GM12878 (cell line): ENCODE results near the gene SELENBP1. TPM values are rescaled to one million over a fixed set of nuclear protein-coding genes. Genes with fewer than 3 reads are reported as not detected.

Source experiments
- ATAC-seq: fragments of 200-7000 bp; cut with Tn5 transposase; 3 replicates; pipeline ENCODE4 v1.9.1; 2020; ENCODE audit warnings: mild to moderate bottlenecking, moderate library complexity
- BruUV-seq: library from RNA; stranded (reverse); fragments of 400-500 nt; replicated peaks from 2 replicates; lab custom pipeline; 2021; lab: Mats Ljungman, UMichigan
- CTCF ChIA-PET: fragments of 300-600 bp; sonication (Branson Sonifier 250); formaldehyde crosslinking; extraction: SDS; loops from one replicate; lab custom pipeline; 2021; ENCODE audit warnings: inconsistent platforms; lab: Yijun Ruan, JAX
- POLR2A ChIA-PET: fragments of 350-600 bp; formaldehyde crosslinking; extraction: SDS; loops from one replicate; lab custom pipeline; 2021; ENCODE audit warnings: inconsistent platforms; lab: Charles Lee
- RAD21 ChIA-PET: fragments of 300-600 bp; sonication (Branson Sonifier 250); formaldehyde crosslinking; loops from one replicate; lab custom pipeline; 2023; ENCODE audit warnings: antibody characterized with exemption; ENCODE audit not compliant: unreplicated experiment; lab: Charles Lee
- SMC1A ChIA-PET: fragments of 300-600 bp; sonication (Branson Sonifier 250); formaldehyde crosslinking; loops from one replicate; lab custom pipeline; 2023; ENCODE audit not compliant: unreplicated experiment, uncharacterized antibody; lab: Charles Lee
- DNase-seq: peaks from one replicate; pipeline ENCODE4 v3.0.0-alpha.2; 2011; ENCODE audit warnings: low read depth, low spot score
- FAIRE-seq: peaks from 3 replicates; lab custom pipeline; 2011; peaks lifted over from hg19 to GRCh38; lab: Jason Lieb, UNC
- H2AFZ ChIP-seq: 2 replicates; pipeline ENCODE4 v1.6.0; 2011; ENCODE audit warnings: low read depth, low read length, control low read depth; ENCODE audit not compliant: control insufficient read depth
- H3K27ac ChIP-seq: 2 replicates; pipeline ENCODE4 v1.5.1; 2011; ENCODE audit warnings: control low read depth; ENCODE audit not compliant: control insufficient read depth, insufficient read depth
- H3K27me3 ChIP-seq, 2 experiments: replicated peaks in 1 of 2; 2 replicates each; pipeline versions ENCODE4 v1.6.0 to v1.6.1; 2011; ENCODE audit warnings: low read length in 1 of 2; ENCODE audit not compliant: control insufficient read depth in 2 of 2, insufficient read depth in 2 of 2
- H3K36me3 ChIP-seq, 2 experiments: 2 replicates each; pipeline ENCODE4 v1.5.1; 2011; ENCODE audit warnings: low read length in 1 of 2; ENCODE audit not compliant: control insufficient read depth in 2 of 2, insufficient read depth in 2 of 2
- H3K4me1 ChIP-seq: 2 replicates; pipeline ENCODE4 v1.6.1; 2011; ENCODE audit warnings: mild to moderate bottlenecking, low read length, moderate library complexity, mixed read lengths; ENCODE audit not compliant: control insufficient read depth, insufficient read depth
- H3K4me2 ChIP-seq: 2 replicates; pipeline ENCODE4 v1.6.0; 2011; ENCODE audit warnings: control low read depth; ENCODE audit not compliant: control insufficient read depth, insufficient read depth
- H3K4me3 ChIP-seq: fragments of 200-600 bp; sonication (generic); 2 replicates; pipeline ENCODE4 v1.5.1; 2016
- H3K79me2 ChIP-seq: 2 replicates; pipeline ENCODE4 v1.6.0; 2011; ENCODE audit warnings: low read length; ENCODE audit not compliant: control insufficient read depth, insufficient read depth
- H3K9ac ChIP-seq: 2 replicates; pipeline ENCODE4 v1.8.0; 2011; ENCODE audit warnings: low read length, control low read depth, mixed read lengths; ENCODE audit not compliant: control insufficient read depth, insufficient read depth
- H3K9me3 ChIP-seq: replicated peaks from 3 replicates; pipeline ENCODE4 v1.5.1; 2011; ENCODE audit warnings: mild to moderate bottlenecking, low read length; ENCODE audit not compliant: control insufficient read depth, insufficient read depth
- H4K20me1 ChIP-seq: 2 replicates; pipeline ENCODE4 v1.6.0; 2011; ENCODE audit not compliant: control insufficient read depth, insufficient read depth
- BACH1 ChIP-seq: fragments of 450-650 bp; IDR thresholded peaks from 2 replicates; pipeline ENCODE4 v1.6.1; 2017; ENCODE audit warnings: mild to moderate bottlenecking, borderline replicate concordance
- BHLHE40 ChIP-seq, 2 experiments: fragments of 450-650 bp in 1 of 2; IDR thresholded peaks; 2 replicates each; pipeline ENCODE4 v1.6.1; 2011 to 2017; ENCODE audit warnings: low read depth in 2 of 2, borderline replicate concordance in 1 of 2, improper control_type of control experiment in 1 of 2, low read length in 1 of 2, mild to moderate bottlenecking in 1 of 2
- CBX5 ChIP-seq: sonication (generic); IDR thresholded peaks from 2 replicates; pipeline ENCODE4 v1.6.1; 2016; ENCODE audit warnings: low read depth, moderate library complexity, mild to moderate bottlenecking, inconsistent platforms
- CEBPB ChIP-seq, 2 experiments: fragments of 150-350 bp in 1 of 2; IDR thresholded peaks; 2 replicates each; pipeline ENCODE4 v1.6.1; 2012 to 2014; ENCODE audit warnings: low read depth in 2 of 2, low read length in 2 of 2, borderline replicate concordance in 1 of 2, inconsistent platforms in 1 of 2
- CHD4 ChIP-seq: fragments of 200-600 bp; sonication (generic); IDR thresholded peaks from 2 replicates; pipeline ENCODE4 v1.6.1; 2016; ENCODE audit warnings: mild to moderate bottlenecking
- E4F1 ChIP-seq: fragments of 450-650 bp; IDR thresholded peaks from 2 replicates; pipeline ENCODE4 v1.6.1; 2018; ENCODE audit warnings: borderline replicate concordance, mild to moderate bottlenecking; ENCODE audit not compliant: partially characterized antibody
- KLF5 ChIP-seq: fragments of 450-650 bp; IDR thresholded peaks from 2 replicates; pipeline ENCODE4 v1.6.1; 2014; ENCODE audit warnings: mild to moderate bottlenecking; ENCODE audit not compliant: partially characterized antibody
- NR2C2 ChIP-seq: IDR thresholded peaks from 2 replicates; pipeline ENCODE4 v1.6.1; 2011; ENCODE audit warnings: borderline replicate concordance, low read depth; ENCODE audit not compliant: control insufficient read depth, insufficient read length
- PBX3 ChIP-seq: IDR thresholded peaks from 2 replicates; pipeline ENCODE4 v1.6.1; 2011; ENCODE audit warnings: mild to moderate bottlenecking, low read depth, low read length, moderate library complexity; ENCODE audit not compliant: insufficient replicate concordance
- SIN3A ChIP-seq: IDR thresholded peaks from 2 replicates; pipeline ENCODE4 v1.6.1; 2012; ENCODE audit warnings: low read depth, low read length, improper control_type of control experiment
- SKIL ChIP-seq: fragments of 450-650 bp; IDR thresholded peaks from 2 replicates; pipeline ENCODE4 v1.6.1; 2017; ENCODE audit warnings: mild to moderate bottlenecking, low read depth, inconsistent platforms; ENCODE audit not compliant: poor library complexity, severe bottlenecking
- YBX1 ChIP-seq: fragments of 450-650 bp; IDR thresholded peaks from 2 replicates; pipeline ENCODE4 v1.6.1; 2016; ENCODE audit warnings: antibody characterized with exemption
- ZBED1 ChIP-seq: IDR thresholded peaks from 2 replicates; pipeline ENCODE4 v1.6.1; 2016; ENCODE audit warnings: borderline replicate concordance
- WGBS: methylation state at CpG from one replicate; pipeline ENCODE4 v1.1.6; 2016; ENCODE audit warnings: low lambda C conversion rate; ENCODE audit not compliant: insufficient replicate concordance, insufficient coverage; ENCODE audit errors: missing lambda C conversion rate; 5-methylcytosine and 5-hydroxymethylcytosine counted together
- in situ Hi-C: fragments of 300-500 bp; cut with MboI; formaldehyde crosslinking; loops from 9 replicates; pipeline ENCODE4 v1.14.3; 2018; ENCODE audit warnings: mixed read lengths
- intact Hi-C: fragments of 100-400 bp; cut with micrococcal nuclease; formaldehyde crosslinking; loops from one replicate; pipeline ENCODE4 v1.14.2; 2022; ENCODE audit not compliant: unreplicated experiment
- polyA plus RNA-seq, 11 experiments: library from polyadenylated mRNA; depleted of rRNA in 4 of 11; unstranded in 6 of 11; stranded (reverse) in 5 of 11; fragments of >200 nt; fragmentation: Nextera tagmentation in 4 of 11; fragmentation: Illumina TruSeq in 1 of 11; extraction: Ambion mirVana in 4 of 11; extraction: Trizol in 1 of 11; gene quantifications; 1 replicate in 1 of 11; 2 replicates in 10 of 11; pipeline versions ENCODE4 v1.2.1 to v1.2.3, GENCODE V29; 2011 to 2016; ENCODE audit warnings: inconsistent platforms in 2 of 11, missing spikeins in 2 of 11, low read depth in 1 of 11
- total RNA-seq, 4 experiments: library from RNA; depleted of rRNA in 3 of 4; stranded (reverse); fragments of >200 nt in 3 of 4; fragmentation: Illumina TruSeq in 1 of 4; extraction: Trizol in 1 of 4; gene quantifications; 2 replicates each; pipeline versions ENCODE4 v1.2.1 to v1.2.3, GENCODE V29; 2013 to 2021

SELENBP1 gene
- total and polyA plus RNA-seq, 10 of the 15 experiments (the other 5 are each of a cell fraction or from before 2014, with no cell fraction given): 0.41 TPM; not detected in 9

GRCh38 chr1:151324390-151324930 is 48.0 kb downstream of the SELENBP1 start:
- Histone ChIP-seq H4K20me1 (no peaks in the 10 kb centered on the region), H3K27me3 (no peaks in the 10 kb centered on the region), H3K4me3 (no peak overlapping the region), H3K4me1 (peaks cover 9% of the 10 kb centered on the region; the same call in 1 of the 2 replicates), H3K36me3 (peaks cover 0 to 6% of the 10 kb centered on the region in 2 experiments; a peak in 2 of 4 replicates), H3K9ac (no peak overlapping the region), H3K9me3 (no peaks in the 10 kb centered on the region), H3K4me2 (peak overlapping the region; percentile 40), H3K79me2 (peaks cover 34% of the 10 kb centered on the region), H3K27ac (no peak overlapping the region), H2AFZ (no peak overlapping the region)
- in situ Hi-C loops: no loop called here
- ChIA-PET RAD21 (interaction anchor here (1.3 to 3.8 kb wide), 2 partner anchors 14 to 16 kb away, joined by 3 to 37 read pairs; no protein-coding TSS in a partner anchor), CTCF (interaction anchor here (1.2 to 14.4 kb wide), 4 partner anchors 9 to 75 kb away, joined by 3 to 189 read pairs (median 4); partner anchors contain the start of gene PSMB4), SMC1A (no interaction called here), POLR2A (interaction anchor here (1.0 to 10.5 kb wide), 3 partner anchors 14 to 318 kb away, joined by 3 to 110 read pairs (median 3); partner anchors contain the start of gene MINDY1)
- TF ChIP-seq PBX3 (no peak), CEBPB (IDR thresholded peaks at IDR 0.05; ENCODE audit: borderline replicate concordance in 1 of 2, low read depth in 2 of 2, low read length in 2 of 2) (no peak), BACH1 (no peak), CBX5 (no peak), NR2C2 (no peak), YBX1 (no peak), SIN3A (no peak), CHD4 (no peak), KLF5 (no peak), SKIL (no peak), E4F1 (no peak), ZBED1 (no peak), BHLHE40 (IDR thresholded peaks at IDR 0.05; ENCODE audit: borderline replicate concordance in 1 of 2, low read depth in 2 of 2, low read length in 1 of 2) (no peak)
- ATAC-seq (no peak), FAIRE-seq (no peak), DNase-seq (no peak)
- 98% methylated on average over 4 of the region's 4 CpGs for WGBS
- BruUV-seq: no TSS peak
- intact Hi-C loops: no loop called here
